ENCODE data around the gene RPN2. TPM values are rescaled to one million over a fixed set of nuclear protein-coding genes. Genes with fewer than 3 reads are reported as not detected.
A peak's percentile ranks its signal among the peaks of the same experiment; 100 is the strongest.

Gene RPN2
- total RNA-seq, 4 donors from 2014 or later: 95.2 to 116 (median 109) TPM

DNA sequence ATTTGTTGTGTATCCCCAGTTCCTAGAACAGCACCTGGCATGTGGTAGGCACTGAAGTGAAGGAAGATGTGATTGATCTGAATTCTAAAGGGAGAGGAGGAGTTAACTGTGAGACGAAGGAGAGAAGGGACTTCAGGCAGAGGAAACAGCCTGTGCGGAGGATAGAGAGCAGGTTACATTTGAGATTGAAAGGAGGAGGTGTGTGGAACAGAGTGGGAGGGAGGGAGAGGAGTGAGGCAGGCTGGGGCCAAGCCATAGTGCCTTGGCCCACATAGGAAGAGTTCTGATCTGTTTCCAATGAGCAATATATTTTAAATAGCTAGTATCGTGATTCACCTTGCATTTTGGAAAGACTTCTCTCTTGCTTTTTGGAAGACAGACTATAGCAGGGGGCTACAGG lies 14.1 kb downstream of the RPN2 start:
- no peak for DNase-seq
- Histone ChIP-seq H3K4me1 (peaks cover 0 to 18% (median 2%) of the 10 kb centered on the region in 4 donors), H3K9me3 (no peaks in the 10 kb centered on the region), H3K27ac (no peak overlapping the region), H3K4me3 (no peak overlapping the region), H3K36me3 (peaks cover 0 to 17% (median 0%) of the 10 kb centered on the region in 3 donors), H3K27me3 (no peaks in the 10 kb centered on the region)
- TF ChIP-seq, protein P1, sequence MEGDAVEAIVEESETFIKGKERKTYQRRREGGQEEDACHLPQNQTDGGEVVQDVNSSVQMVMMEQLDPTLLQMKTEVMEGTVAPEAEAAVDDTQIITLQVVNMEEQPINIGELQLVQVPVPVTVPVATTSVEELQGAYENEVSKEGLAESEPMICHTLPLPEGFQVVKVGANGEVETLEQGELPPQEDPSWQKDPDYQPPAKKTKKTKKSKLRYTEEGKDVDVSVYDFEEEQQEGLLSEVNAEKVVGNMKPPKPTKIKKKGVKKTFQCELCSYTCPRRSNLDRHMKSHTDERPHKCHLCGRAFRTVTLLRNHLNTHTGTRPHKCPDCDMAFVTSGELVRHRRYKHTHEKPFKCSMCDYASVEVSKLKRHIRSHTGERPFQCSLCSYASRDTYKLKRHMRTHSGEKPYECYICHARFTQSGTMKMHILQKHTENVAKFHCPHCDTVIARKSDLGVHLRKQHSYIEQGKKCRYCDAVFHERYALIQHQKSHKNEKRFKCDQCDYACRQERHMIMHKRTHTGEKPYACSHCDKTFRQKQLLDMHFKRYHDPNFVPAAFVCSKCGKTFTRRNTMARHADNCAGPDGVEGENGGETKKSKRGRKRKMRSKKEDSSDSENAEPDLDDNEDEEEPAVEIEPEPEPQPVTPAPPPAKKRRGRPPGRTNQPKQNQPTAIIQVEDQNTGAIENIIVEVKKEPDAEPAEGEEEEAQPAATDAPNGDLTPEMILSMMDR (IDR thresholded peaks at IDR 0.05): no peak
- TF ChIP-seq POLR2A (IDR thresholded peaks at IDR 0.05): no peak

DNA sequence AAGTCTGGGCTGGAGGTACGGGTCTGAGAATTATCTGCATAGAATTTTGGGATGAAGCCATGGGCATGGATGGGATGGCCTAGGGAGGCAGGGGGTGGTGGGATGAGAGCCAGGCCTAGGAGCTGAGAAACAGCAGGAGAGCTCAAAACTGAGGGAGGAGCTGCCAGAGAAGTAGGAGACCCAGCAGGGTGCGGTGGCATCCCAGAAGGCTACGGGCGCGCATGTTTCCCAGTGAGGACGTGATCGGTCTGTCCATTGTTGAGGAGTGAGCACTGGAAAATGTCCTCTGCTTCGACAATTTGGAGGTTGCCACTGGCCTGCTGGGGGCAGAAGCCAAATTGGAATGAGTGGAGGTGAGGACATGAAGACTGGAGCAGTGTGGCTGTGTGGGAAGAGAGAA lies 14.7 kb downstream of the RPN2 start:
- Histone ChIP-seq H3K4me3 (no peak overlapping the region), H3K27ac (no peak overlapping the region), H3K9me3 (no peaks in the 10 kb centered on the region), H3K36me3 (peaks cover 0 to 21% (median 0%) of the 10 kb centered on the region in 3 donors), H3K4me1 (peaks cover 0 to 18% (median 2%) of the 10 kb centered on the region in 4 donors), H3K27me3 (no peaks in the 10 kb centered on the region)
- TF ChIP-seq, protein P1 (IDR thresholded peaks at IDR 0.05): no peak
- DNase-seq: no peak

DNA sequence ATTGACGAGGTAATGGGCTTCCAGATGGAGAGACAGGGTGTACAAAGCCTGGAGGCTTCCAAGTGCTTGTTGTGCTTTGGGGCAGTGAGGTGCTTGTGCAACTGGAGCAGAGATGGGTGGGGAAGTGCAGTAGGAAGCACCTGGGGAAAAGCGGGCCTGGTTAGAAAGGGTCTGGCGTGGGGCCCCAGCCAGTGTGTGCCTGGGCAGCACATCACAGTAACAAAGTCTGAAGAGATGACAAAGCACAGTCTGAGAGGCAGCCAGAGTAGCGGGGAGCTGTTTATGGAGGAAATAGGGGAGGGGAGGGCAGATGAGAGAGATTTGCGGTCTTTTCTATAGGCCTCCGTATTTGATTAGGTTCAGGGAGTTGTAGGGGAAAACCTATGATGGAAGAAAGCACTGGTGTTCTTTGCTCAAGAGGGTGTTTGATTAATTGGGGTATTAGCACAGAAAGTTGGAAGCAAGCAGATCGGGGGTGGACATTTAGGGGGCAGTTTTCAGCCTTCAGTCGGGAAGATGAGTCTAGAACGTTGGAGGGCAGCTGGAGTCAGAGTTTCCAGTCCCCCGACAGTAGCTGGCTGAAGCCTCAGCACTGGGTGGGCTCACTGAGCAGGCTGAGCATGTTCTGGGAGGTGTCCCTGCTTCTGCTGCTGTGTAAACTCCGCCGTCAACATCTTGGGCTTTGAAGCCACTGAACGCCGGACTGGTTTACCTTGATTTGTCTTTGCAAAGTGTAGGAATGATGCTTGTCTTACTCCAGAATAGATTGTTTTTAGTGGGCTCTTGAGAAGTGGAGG lies 15.7 kb downstream of the RPN2 start:
- no peak overlapping the region for H3K4me3 ChIP-seq

DNA sequence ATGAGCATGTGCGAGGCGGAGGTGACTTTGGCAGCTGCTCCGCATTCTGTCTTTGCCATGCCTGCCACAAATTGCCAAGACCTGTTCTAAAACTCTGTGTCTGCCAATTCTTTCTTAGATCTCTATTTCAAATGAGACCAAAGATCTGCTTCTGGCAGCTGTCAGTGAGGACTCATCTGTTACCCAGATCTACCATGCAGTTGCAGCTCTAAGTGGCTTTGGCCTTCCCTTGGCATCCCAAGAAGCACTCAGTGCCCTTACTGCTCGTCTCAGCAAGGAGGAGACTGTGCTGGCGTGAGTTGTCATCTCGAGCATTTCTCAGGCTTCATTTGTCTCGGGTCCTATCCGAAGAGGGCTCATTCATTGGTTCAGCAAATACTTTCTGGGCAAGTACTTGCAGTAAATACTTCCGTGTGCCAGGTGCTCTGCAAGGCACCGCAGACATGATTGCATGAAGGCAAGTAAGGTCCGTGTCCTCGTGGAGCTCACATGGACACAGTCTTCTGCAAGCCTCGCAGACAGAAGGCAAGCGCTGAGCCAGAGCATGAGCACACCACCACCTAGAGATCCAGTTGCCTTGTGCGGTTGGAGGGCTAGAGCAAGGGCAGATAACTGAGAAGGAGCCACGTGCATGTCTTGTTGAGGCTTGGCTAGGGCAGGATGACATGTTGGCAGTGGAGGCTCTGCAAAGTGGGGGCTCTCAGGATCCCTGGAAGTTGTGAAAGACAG lies 20.0 kb downstream of the RPN2 start:
- DNase-seq: no peak

More for the DNA sequence above, 15.7 kb downstream of the RPN2 start:
- no peak for DNase-seq
- Histone ChIP-seq H3K4me1 (peaks cover 0 to 17% (median 2%) of the 10 kb centered on the region in 4 donors), H3K36me3 (peaks cover 0 to 21% (median 3%) of the 10 kb centered on the region in 3 donors), H3K9me3 (no peaks in the 10 kb centered on the region), H3K27ac (peak overlapping the region in 1 of 4 donors; percentile 17), H3K27me3 (no peaks in the 10 kb centered on the region)
- TF ChIP-seq POLR2A (IDR thresholded peaks at IDR 0.05): no peak
- TF ChIP-seq, protein P1 (IDR thresholded peaks at IDR 0.05): no peak

DNA sequence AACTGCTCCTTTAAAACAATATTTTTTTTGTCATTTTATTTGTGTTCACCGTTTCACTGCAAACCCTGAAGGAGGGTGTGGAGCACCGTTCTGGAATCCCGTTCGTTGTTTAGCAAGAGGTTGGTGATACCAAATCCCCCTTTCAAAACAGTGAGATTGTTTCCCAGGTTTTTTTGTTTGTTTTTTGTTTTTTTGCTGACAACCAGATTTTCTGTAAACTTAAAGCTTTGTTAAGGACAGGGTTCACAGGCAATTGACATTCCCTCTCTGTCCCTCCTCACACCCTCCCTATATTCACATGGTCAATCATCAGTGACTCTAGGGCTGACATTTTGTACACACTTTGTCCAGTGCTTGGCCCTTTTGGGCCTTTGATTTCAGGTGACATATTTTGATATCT lies 21.2 kb downstream of the RPN2 start:
- peaks cover 0 to 61% (median 3%) of the 10 kb centered on the region in 3 donors for H3K36me3 ChIP-seq
- no peak overlapping the region for H3K27ac ChIP-seq
- H3K4me1 ChIP-seq: peaks cover 0 to 10% (median 0%) of the 10 kb centered on the region in 4 donors
- DNase-seq: no peak
- TF ChIP-seq, protein P1 (IDR thresholded peaks at IDR 0.05): no peak
- TF ChIP-seq POLR2A (IDR thresholded peaks at IDR 0.05): no peak
- H3K4me3 ChIP-seq: no peak overlapping the region
- H3K9me3 ChIP-seq: no peaks in the 10 kb centered on the region
- H3K27me3 ChIP-seq: no peaks in the 10 kb centered on the region

More for the DNA sequence above, 20.0 kb downstream of the RPN2 start:
- TF ChIP-seq, protein P1 (IDR thresholded peaks at IDR 0.05): no peak
- no peak for TF ChIP-seq POLR2A (IDR thresholded peaks at IDR 0.05)
- Histone ChIP-seq H3K4me1 (peaks cover 0 to 10% (median 0%) of the 10 kb centered on the region in 4 donors), H3K27ac (no peak overlapping the region), H3K27me3 (no peaks in the 10 kb centered on the region), H3K4me3 (no peak overlapping the region), H3K9me3 (no peaks in the 10 kb centered on the region), H3K36me3 (peaks cover 0 to 49% (median 3%) of the 10 kb centered on the region in 3 donors)

Measured in Peyer's patch (tissue), 4 donors.